Superior temporal gyrus (tissue), 1 donor: ENCODE measurements around the gene NTPCR.
"Not testable (repeated sequence)": the region's sequence is repeated elsewhere in the genome, so short reads cannot be mapped to it uniquely, and the experiment has no call there.

Experiments
- DNase-seq: peaks from one replicate; pipeline ENCODE4 v3.0.0-alpha.2; 2016; ENCODE audit errors: extremely low spot score

NTPCR gene

GRCh38 chr1:232984577-232985425 lies 34.4 kb downstream of the NTPCR start:
- DNase-seq: peak; percentile 85

- no peak for DNase-seq
Observed at GRCh38 chr1:232985882-232986526, 35.6 kb downstream of the NTPCR start.

GRCh38 chr1:232986527-232986922 lies 36.1 kb downstream of the NTPCR start:
- DNase-seq: no peak

- no peak for DNase-seq
Observed at GRCh38 chr1:232987046-232987773, 36.8 kb downstream of the NTPCR start.

GRCh38 chr1:232987774-232988140 lies 37.3 kb downstream of the NTPCR start:
- DNase-seq: no peak

GRCh38 chr1:232988572-232989040 lies 38.2 kb downstream of the NTPCR start:
- no peak for DNase-seq

GRCh38 chr1:232990176-232991128 lies 40.0 kb downstream of the NTPCR start:
- no peak for DNase-seq

GRCh38 chr1:232991238-232991637 lies 40.8 kb downstream of the NTPCR start:
- DNase-seq: no peak

- no peak for DNase-seq
Observed at GRCh38 chr1:232992227-232992626, 41.8 kb downstream of the NTPCR start.

- no peak for DNase-seq
Observed at GRCh38 chr1:232993555-232993954, 43.1 kb downstream of the NTPCR start.

- no peak for DNase-seq
Observed at GRCh38 chr1:232995189-232995588, 44.8 kb downstream of the NTPCR start.

GRCh38 chr1:232996143-232996542 lies 45.7 kb downstream of the NTPCR start:
- DNase-seq: no peak

- DNase-seq: no peak
Observed at GRCh38 chr1:232998138-232998537, 47.7 kb downstream of the NTPCR start.

GRCh38 chr1:232998646-232999045 lies 48.2 kb downstream of the NTPCR start:
- no peak for DNase-seq

GRCh38 chr1:232999956-233000625 lies 49.7 kb downstream of the NTPCR start:
- no peak for DNase-seq

- DNase-seq: not testable (repeated sequence)
Observed at GRCh38 chr1:233003638-233004037, 53.2 kb downstream of the NTPCR start.

- DNase-seq: no peak
Observed at GRCh38 chr1:233004451-233004850, 54.0 kb downstream of the NTPCR start.

- DNase-seq: no peak
Observed at GRCh38 chr1:233005156-233005555, 54.7 kb downstream of the NTPCR start.

- DNase-seq: no peak
Observed at GRCh38 chr1:233005703-233006102, 55.3 kb downstream of the NTPCR start.

GRCh38 chr1:233006108-233006507 lies 55.7 kb downstream of the NTPCR start:
- peak; percentile 35 for DNase-seq

- DNase-seq: no peak
Observed at GRCh38 chr1:233006541-233006973, 56.1 kb downstream of the NTPCR start.
